GM19239 (cell line): Measurements from ENCODE around the gene PSMB11.

Source experiments
- DNase-seq: peaks from one replicate; pipeline ENCODE4 v3.0.0; 2011; ENCODE audit warnings: low spot score; ENCODE audit not compliant: insufficient read length
- FAIRE-seq: peaks from 2 replicates; lab custom pipeline; 2011; peaks lifted over from hg19 to GRCh38; lab: Jason Lieb, UNC

The PSMB11 gene

DNA sequence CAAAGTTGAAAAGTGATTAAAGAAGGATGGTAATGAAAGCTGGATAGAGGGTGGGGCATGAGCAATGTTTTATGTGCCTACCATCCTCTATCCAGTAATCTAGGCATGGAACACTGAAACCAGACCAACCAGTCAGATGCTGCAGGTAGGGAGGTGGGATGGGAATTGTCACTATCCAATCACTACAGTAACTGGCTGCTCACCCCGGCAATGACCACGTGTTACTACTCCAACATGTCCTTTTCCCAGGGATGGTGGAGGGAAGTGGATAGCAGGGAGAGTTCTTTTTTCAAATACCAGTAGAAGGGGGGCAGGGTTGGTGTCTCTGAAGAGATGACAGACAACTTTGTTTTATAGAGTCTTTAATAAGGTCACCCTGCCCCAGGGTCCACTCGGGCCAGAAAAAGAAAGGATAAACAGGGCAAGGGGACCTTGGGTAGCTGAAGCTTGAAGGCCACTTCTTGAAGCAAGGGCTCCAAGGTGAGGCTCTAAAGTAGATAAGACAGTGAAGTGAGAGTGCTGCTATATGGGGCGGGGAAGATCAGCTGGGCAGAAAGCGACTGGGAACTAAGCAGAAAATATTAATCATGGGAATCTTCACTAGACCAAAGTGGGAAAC is 30.0 kb downstream of the PSMB11 start:
- DNase-seq (no peak), FAIRE-seq (no peak)

DNA sequence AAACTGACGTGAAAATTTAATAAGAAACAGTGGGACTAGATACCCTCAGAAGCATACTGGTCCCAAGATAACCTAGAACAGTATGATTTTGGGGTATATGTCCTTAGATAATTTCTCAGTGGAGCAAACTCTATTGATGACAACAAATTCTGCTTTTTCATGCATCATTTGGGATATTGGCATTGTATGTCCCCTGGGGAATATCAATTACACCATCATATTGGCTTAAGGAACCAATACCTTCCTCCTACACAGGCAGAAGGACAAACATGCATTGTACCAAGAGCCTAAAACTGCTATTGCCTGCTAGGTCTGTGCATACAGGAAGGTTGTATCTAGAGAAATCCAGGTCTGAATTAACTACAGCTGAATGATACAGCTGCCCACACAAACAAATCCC is 32.9 kb downstream of the PSMB11 start:
- FAIRE-seq (no peak), DNase-seq (no peak)

DNA sequence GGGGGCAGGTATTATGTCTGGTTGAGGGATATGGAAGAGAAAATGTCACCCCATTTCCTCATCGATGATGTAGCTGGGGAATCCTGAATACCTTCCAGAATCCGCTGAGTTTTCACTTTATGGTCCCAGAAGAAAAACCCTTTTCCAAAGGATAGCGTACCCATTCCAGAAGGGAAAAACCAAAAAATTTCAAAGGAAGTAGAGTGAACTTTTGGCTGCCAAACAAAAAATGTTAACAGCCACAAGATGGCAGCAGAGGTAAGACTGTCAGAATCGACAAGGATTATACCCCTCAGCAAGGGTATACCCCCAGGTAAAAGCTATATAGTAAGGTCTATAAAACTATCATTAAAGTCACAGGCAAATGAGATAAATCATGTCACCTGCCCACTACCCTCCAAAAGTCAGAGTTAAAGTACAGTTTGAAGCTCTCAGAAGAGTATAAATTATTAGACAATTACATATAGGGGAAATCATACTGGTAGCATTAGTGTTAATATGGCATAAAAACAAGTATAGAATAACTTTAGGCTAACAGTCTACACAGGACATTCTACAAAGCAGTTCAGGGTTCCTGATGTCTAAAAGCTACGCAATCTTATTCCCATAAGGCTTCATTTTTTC is 34.9 kb downstream of the PSMB11 start:
- no peak for DNase-seq
- no peak for FAIRE-seq

DNA sequence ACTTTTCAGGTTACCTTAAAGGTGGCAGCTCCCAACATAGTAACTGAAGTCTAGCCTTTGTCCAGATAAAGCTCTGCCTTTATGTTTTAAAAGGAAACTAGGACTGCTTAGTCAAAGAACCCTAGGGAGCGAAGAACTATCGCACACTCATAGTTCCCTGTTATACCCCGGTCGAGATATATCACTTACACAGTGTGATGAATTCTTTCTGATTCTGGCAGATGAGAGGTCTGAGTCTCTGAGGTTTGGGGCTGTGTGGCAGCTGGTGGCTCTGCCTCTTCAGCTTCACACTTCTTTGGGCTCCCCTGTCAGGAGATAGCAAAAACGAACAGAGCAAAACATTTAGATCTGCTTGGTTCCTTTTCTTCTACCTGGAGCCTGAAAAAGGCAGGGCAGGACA is 36.0 kb downstream of the PSMB11 start:
- no peak for DNase-seq
- no peak for FAIRE-seq

DNA sequence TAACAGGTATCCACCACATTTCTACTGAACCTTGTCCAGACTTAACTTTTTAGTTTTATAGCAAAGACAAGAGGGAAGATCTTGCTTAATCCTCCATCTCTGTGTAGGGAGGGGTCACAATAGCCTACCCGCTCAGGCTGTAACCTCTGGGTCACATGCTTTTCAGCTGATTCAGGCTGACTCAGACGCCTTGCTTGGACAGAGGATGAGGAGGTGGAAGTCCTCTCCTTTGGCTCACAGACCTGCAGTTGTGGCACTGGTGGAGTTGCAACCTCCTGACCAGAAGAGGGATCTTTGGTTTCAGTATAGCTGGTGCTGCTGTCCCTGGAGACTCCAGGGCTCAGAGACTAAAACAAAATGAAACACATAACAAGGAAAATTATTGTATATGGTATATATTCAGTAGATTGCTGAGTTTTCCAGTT is 36.7 kb downstream of the PSMB11 start:
- DNase-seq (no peak), FAIRE-seq (no peak)

DNA sequence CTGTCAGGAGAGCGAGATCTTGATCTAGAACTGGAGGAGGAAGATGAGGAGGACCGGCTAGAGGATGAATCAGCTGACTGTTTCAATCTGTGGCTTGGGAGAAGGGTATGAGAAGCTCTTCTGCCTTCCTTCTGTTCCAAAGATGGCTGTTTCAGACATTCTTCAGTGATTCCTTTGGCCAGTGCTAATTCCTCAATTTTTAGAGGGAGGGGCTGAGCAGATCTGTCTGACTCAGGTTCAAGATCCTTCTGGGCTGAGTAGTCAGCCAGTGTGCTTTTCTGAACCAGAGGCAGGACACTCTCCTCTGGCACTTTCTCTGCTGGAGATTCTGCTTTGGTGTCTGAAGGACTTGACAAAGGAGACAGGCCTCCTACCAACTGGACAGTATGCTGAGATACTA is 37.7 kb downstream of the PSMB11 start:
- DNase-seq (no peak), FAIRE-seq (no peak)

DNA sequence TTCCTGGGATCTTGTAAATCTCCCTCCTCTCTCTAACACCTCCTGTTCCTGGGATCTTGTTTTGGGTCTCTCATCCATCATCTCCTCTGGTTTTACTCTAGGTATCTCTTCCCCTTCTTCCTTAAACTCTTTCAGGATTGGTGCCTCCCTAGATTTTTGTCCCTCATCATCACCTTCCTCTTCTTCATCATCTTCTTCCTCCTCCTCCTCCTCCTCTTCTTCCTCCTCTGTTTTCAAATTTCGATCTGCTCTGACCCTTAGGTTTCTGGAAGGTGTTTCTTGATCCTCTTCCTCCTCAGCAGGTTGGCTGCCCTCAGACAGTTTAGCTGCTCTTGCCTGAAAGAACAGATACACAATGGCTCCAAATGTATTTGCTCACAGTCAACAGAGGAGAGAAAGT is 38.5 kb downstream of the PSMB11 start:
- no peak for FAIRE-seq
- DNase-seq, result no peak

DNA sequence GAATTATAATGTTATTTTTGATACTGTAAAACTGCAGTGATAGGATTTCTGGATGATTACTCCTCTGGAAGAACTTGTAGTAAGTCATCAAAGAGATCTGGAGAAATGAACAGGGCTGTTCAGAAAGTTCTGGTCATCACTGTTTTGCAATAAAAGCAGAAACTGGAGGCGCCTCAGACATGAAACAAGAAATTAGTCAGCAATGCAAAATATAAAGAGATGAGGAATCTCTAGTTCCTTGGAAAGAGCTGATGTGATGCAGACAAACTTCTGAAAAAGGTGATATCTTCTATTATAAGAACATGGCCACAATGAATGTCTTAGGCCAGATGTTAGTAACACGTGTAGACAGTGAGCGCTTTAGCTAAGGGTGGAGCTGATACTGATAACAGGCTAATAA is 43.4 kb downstream of the PSMB11 start:
- DNase-seq (no peak), FAIRE-seq (no peak)

DNA sequence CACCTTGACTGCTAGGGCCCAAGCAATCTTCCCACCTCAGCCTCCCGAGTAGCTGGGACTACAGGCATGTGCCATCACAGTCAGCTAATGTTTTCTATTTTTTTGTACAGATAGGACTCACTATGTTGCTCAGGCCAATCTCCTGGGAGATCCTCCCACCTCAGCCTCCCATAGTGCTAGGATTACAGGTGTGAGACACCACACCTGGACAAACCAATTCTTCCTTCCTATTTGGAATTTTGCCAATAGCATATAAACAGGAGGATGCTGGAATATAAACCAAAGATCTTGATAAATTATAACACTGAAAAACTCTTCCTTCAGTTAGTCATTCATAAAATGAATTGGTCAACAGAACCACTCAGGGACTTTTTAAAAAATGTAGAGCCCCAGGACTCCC is 44.6 kb downstream of the PSMB11 start:
- DNase-seq, result no peak
- FAIRE-seq, result no peak

DNA sequence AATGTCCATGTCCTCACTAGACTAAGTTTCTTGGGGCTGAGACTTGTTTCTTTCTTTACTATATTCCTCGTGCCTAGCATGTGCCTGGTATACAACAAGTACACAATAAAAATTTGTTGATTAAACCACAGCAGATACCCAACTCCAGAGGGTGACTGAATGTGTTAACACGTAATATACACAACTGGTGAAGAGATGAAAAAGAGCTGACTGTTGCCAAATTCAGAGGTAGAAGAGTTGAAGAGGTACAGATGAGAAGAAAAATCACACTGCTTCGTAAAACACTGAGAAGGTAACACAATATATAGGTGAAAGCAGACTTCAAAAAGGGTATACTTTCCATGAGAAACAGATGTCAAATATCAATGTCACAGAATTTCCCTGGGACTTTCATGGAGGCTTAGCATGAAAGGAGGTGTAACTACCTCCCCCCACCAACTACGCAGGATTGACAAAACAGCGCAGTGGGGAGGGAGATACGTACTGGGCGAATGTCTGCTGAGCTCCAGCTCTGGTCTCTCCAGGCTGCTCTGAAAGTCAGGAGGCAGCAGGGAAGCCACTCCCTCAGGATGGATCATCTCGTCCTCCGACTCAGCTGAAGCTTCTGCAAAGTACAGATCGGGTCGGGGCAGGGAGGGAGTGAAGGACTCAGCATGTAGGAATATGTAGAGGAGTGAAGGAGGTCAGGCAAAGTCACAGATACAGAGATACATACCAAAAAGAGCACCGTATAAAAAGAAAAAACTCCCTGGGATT is 47.7 kb downstream of the PSMB11 start:
- DNase-seq (no peak), FAIRE-seq (no peak)

DNA sequence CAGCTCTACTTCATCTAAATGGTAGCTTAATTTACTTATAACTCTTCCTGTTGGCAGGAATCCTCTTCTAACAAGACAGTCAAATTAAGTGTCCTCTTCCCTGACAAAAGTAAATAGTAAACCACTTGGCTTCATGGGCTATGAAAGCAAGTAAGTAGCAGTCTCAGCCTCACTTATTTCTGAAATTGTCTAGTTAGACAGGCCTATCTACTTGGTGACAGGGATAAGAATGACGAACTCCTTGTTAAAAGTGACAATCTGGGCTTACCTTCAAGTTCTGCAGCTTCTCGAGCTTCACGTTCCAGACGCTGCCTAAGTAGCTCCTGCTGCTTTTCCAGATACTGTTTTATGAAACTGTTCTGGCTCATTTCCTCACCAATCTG is 48.2 kb downstream of the PSMB11 start:
- DNase-seq (no peak), FAIRE-seq (no peak)

DNA sequence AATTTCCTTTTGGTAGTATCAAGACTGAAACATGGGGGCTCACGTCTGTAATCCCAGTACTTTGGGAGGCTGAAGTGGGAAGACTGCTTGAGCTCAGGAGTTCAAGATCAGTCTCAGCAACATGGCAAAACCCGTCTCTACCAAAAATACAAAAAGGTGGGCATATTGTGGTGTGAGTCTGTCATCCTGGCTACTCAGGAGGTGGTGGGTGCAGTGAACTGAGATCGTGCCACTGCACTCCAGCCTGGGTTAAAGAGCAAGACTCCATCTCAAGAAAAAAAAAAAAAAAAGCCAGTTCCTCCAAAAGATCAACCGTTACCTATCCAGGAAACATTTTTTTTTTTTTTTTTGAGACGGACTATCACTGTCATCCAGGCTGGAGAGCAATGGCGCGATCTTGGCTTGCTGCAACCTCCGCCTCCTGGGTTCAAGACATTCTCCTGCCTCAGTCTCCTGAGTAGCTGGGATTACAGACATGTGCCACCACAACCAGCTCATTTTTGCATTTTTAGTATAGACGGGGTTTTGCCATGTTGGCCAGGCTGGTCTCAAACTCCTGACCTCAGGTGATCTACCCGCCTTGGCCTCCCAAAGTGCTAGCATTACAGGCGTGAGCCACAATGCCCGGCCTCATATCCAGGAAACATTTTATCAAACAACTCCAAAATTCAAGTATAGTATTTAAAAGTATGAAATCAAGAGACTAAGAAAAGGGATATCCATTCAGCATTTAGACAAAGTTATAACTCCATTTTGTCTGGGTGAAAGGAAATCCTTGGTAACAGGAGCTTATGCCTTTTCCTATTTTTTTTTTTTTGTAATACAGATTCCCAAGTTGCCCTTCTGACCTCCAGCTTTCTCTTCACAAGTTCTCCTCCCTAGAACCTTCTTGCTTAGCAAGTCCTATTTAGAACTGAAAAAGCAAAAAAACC is 49.5 kb downstream of the PSMB11 start:
- no peak for FAIRE-seq
- DNase-seq, result no peak

DNA sequence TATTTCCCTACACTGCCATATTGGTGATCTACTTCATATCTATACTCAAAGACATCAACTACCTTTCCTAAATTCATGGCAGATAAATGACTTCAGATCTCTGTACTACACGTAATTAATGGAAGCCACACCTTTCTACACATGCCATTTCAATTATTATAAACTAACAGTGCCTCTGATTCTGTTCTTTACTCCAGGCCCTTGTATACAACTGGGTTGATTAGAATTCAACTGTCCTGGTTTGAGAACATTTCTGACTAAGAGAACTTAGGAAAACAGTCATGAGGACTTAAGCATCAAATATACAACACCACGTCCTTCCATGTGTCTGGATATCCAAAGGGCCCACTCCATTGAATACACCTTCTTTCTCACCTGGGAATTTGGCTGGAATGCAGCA is 51.1 kb downstream of the PSMB11 start:
- FAIRE-seq, result no peak
- no peak for DNase-seq

DNA sequence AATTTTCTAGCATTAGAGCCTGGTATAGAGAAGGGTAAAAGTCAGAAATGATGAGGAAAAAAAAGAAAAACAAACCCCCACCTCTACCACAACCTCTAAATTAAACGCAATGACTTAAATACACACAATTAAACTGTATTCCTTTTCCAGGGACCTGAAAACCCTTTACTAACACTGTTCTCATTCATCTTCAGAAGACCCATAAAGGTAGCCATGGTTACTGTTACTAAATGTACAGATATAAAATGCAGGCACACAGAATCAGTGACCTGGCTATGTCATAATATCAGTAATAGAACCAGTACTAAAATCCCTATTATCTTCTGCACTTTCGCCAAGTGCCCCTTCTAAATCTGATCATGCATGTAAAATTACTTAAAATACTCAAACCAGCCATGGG is 51.5 kb downstream of the PSMB11 start:
- DNase-seq (no peak), FAIRE-seq (no peak)
